HepG2 (cell line): ENCODE measurements around the gene LRIG1. TPM values are rescaled to one million over a fixed set of nuclear protein-coding genes. Genes with fewer than 3 reads are reported as not detected.

Source experiments
- ATAC-seq: fragments of 200-7000 bp; cut with Tn5 transposase; 3 replicates; pipeline ENCODE4 v1.9.1; 2020; ENCODE audit warnings: mild to moderate bottlenecking, moderate library complexity
- BruUV-seq: library from RNA; stranded (reverse); fragments of 400-500 nt; replicated peaks from 2 replicates; lab custom pipeline; 2021; lab: Mats Ljungman, UMichigan
- CTCF ChIA-PET: fragments of 300-600 bp; formaldehyde crosslinking; extraction: SDS; loops from one replicate; lab custom pipeline; 2021; ENCODE audit warnings: low total read pairs, inconsistent platforms, low intra/inter-chr PET ratio; lab: Yijun Ruan, JAX
- POLR2A ChIA-PET: fragments of 350-600 bp; sonication (Branson Sonifier 250); formaldehyde crosslinking; loops from one replicate; lab custom pipeline; 2020; ENCODE audit warnings: antibody characterized with exemption, inconsistent platforms; lab: Yijun Ruan, JAX
- DNase-seq: peaks from one replicate; pipeline ENCODE4 v3.0.0-alpha.2; 2015; ENCODE audit warnings: low spot score
- FAIRE-seq: peaks from 3 replicates; lab custom pipeline; 2011; peaks lifted over from hg19 to GRCh38; lab: Jason Lieb, UNC
- H2AFZ ChIP-seq: one replicate; pipeline ENCODE4 v1.6.1; 2011; ENCODE audit warnings: low read length, inconsistent platforms
- H3K27ac ChIP-seq: fragments of 300-600 bp; 3 replicates; pipeline ENCODE4 v1.8.0; 2011; ENCODE audit warnings: mixed run types, mild to moderate bottlenecking, mixed read lengths, low read length, inconsistent platforms; ENCODE audit not compliant: insufficient read depth; ENCODE audit errors: extremely low read length
- H3K27me3 ChIP-seq, 2 experiments: fragments of 200-600 bp in 1 of 2; 2 replicates in 1 of 2; 3 replicates in 1 of 2; pipeline versions ENCODE4 v1.6.0 to v1.8.0; 2011; ENCODE audit warnings: low read length in 2 of 2, mild to moderate bottlenecking in 2 of 2, moderate library complexity in 2 of 2, inconsistent platforms in 1 of 2; ENCODE audit not compliant: insufficient read depth in 2 of 2, control insufficient read depth in 1 of 2
- H3K36me3 ChIP-seq, 2 experiments: fragments of 200-600 bp in 1 of 2; replicated peaks in 1 of 2; 2 replicates in 1 of 2; 3 replicates in 1 of 2; pipeline versions ENCODE4 v1.5.1 to v1.8.0; 2011; ENCODE audit warnings: low read length in 2 of 2, inconsistent platforms in 1 of 2; ENCODE audit not compliant: insufficient read depth in 2 of 2, control insufficient read depth in 1 of 2
- H3K4me1 ChIP-seq: 2 replicates; pipeline ENCODE4 v1.5.1; 2012; ENCODE audit warnings: low read length, inconsistent platforms; ENCODE audit not compliant: insufficient read depth
- H3K4me2 ChIP-seq: 2 replicates; pipeline ENCODE4 v1.6.0; 2011; ENCODE audit warnings: low read depth, low read length, inconsistent platforms
- H3K4me3 ChIP-seq, 3 experiments: fragments of 200-600 bp in 1 of 3; sonication (generic), shearing (Covaris generic) in 1 of 3; replicated peaks in 1 of 3; 2 replicates each; pipeline ENCODE4 v1.5.1; 2011 to 2016; ENCODE audit warnings: low read length in 3 of 3, inconsistent platforms in 2 of 3, low read depth in 2 of 3, mild to moderate bottlenecking in 2 of 3, control low read depth in 1 of 3, mixed read lengths in 1 of 3; ENCODE audit not compliant: insufficient read depth in 1 of 3
- H3K79me2 ChIP-seq: one replicate; pipeline ENCODE4 v1.6.1; 2011; ENCODE audit warnings: low read length, inconsistent platforms; ENCODE audit not compliant: insufficient read depth
- H3K9ac ChIP-seq: 2 replicates; pipeline ENCODE4 v1.6.0; 2011; ENCODE audit warnings: mild to moderate bottlenecking, low read depth, low read length, inconsistent platforms; ENCODE audit not compliant: insufficient read depth
- H3K9me3 ChIP-seq: 2 replicates; pipeline ENCODE4 v1.5.1; 2012; ENCODE audit warnings: mild to moderate bottlenecking, low read length
- H4K20me1 ChIP-seq: 2 replicates; pipeline ENCODE4 v1.6.0; 2011; ENCODE audit warnings: inconsistent platforms, mild to moderate bottlenecking, low read length, moderate library complexity; ENCODE audit not compliant: insufficient read depth
- BORCS8-MEF2B ChIP-seq: sonication (generic); formaldehyde crosslinking; IDR thresholded peaks from 2 replicates; pipeline ENCODE4 v1.8.0; 2022; ENCODE audit warnings: mild to moderate bottlenecking, missing genetic modification reagents
- DBP ChIP-seq: sonication (generic); formaldehyde crosslinking; IDR thresholded peaks from 2 replicates; pipeline ENCODE4 v1.4.0; 2020; ENCODE audit warnings: missing genetic modification reagents; ENCODE audit errors: not compliant biosample characterization
- HNRNPK ChIP-seq: fragments of 200-400 bp; formaldehyde crosslinking; IDR thresholded peaks from 2 replicates; pipeline ENCODE4 v1.6.1; 2018; ENCODE audit warnings: low read length, low read depth, moderate library complexity, mild to moderate bottlenecking; ENCODE audit not compliant: poor library complexity, severe bottlenecking
- RNF2 ChIP-seq: fragments of 450-650 bp; conservative IDR thresholded peaks from 2 replicates; pipeline ENCODE4 v1.6.1; 2016; ENCODE audit warnings: low read depth
- SYNCRIP ChIP-seq: fragments of 200-400 bp; formaldehyde crosslinking; IDR thresholded peaks from 2 replicates; pipeline ENCODE4 v1.6.1; 2018; ENCODE audit warnings: mild to moderate bottlenecking, low read depth, low read length; ENCODE audit not compliant: insufficient read depth
- TEAD3 ChIP-seq: optimal IDR thresholded peaks from 2 replicates; pipeline ENCODE3; 2016; ENCODE audit warnings: borderline replicate concordance
- ZFP90 ChIP-seq: sonication (generic); formaldehyde crosslinking; IDR thresholded peaks from 2 replicates; pipeline ENCODE4 v1.8.0; 2022; ENCODE audit warnings: missing genetic modification reagents, mild to moderate bottlenecking, inconsistent platforms, borderline replicate concordance
- ZNF234 ChIP-seq: sonication (generic); formaldehyde crosslinking; conservative IDR thresholded peaks from 2 replicates; pipeline ENCODE4 v1.5.1; 2020; ENCODE audit warnings: mild to moderate bottlenecking, missing genetic modification reagents
- ZNF558 ChIP-seq: sonication (generic); formaldehyde crosslinking; IDR thresholded peaks from 2 replicates; pipeline ENCODE4 v1.9.0; 2022; ENCODE audit warnings: mild to moderate bottlenecking, missing genetic modification reagents, borderline replicate concordance
- ZNF569 ChIP-seq: sonication (generic); formaldehyde crosslinking; IDR thresholded peaks from 2 replicates; pipeline ENCODE4 v1.5.0; 2020; ENCODE audit warnings: mild to moderate bottlenecking, missing genetic modification reagents, moderate library complexity, borderline replicate concordance
- WGBS: methylation state at CpG from one replicate; pipeline ENCODE4 v1.1.6; 2017; ENCODE audit warnings: low lambda C conversion rate; 5-methylcytosine and 5-hydroxymethylcytosine counted together
- in situ Hi-C: cut with HindIII; loops from 2 replicates; pipeline ENCODE4 v1.10.0; 2017; ENCODE audit warnings: low pct_unique_long_range_greater_than_20kb; ENCODE audit not compliant: extremely low pct_ligation_motif_present
- intact Hi-C: fragments of 100-400 bp; cut with micrococcal nuclease; formaldehyde crosslinking; loops from one replicate; pipeline ENCODE4 v1.10.0; 2022; ENCODE audit not compliant: unreplicated experiment
- polyA plus RNA-seq, 8 experiments: library from polyadenylated mRNA; depleted of rRNA in 3 of 8; stranded (reverse) in 7 of 8; unstranded in 1 of 8; fragments of >200 nt; fragmentation: Illumina TruSeq in 4 of 8; extraction: Trizol in 4 of 8; gene quantifications; 2 replicates each; pipeline versions ENCODE4 v1.2.1 to v1.2.3, GENCODE V29; 2011 to 2016; ENCODE audit warnings: low read depth in 4 of 8, missing spikeins in 1 of 8, mixed read lengths in 1 of 8; ENCODE audit not compliant: insufficient read depth in 1 of 8
- total RNA-seq, 5 experiments: library from RNA; depleted of rRNA; stranded (reverse); fragments of >200 nt; fragmentation: Illumina TruSeq; extraction: Trizol; gene quantifications; 2 replicates each; pipeline ENCODE4 v1.2.3, GENCODE V29; 2016; ENCODE audit warnings: low read depth in 1 of 5
- TF ChIP-seq, protein P1 (sequence below): sonication (generic); formaldehyde crosslinking; IDR thresholded peaks from 2 replicates; pipeline ENCODE4 v1.5.1; 2020; ENCODE audit warnings: mild to moderate bottlenecking, missing genetic modification reagents, moderate library complexity

The LRIG1 gene
- total and polyA plus RNA-seq, 2 of the 13 experiments (the other 11 are each of a cell fraction or from before 2014, with no cell fraction given), result 17.8 to 24.8 TPM

DNA sequence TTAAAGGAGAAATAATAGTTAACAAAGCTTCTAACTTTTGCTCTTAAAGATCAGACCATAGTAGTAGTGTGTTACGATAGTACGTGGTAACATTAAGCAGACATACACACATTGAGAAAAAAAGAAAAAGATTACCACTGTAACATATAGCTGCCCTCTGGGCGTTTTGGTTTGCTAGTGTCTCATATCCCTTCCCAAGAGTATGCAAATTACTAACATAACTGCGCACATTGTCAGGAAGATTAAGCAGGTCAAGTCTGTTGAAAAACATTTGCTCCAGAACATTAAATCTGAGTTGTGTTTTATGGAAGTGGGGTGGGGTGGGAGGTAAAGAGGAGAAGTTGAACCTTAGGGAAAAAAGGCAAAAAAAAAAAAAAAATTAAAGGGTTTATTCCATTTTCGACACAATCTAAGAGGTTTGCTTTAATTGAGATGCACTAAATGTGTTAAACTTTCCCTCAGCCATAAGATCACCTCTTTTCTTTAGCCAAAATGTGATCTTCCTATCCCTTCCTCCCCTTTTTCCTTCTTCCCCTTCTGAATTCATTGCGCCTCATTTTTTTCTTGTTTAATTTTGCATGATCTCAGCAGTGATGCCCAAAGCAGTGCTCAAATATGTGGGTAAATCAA, 1.5 kb upstream of the LRIG1 start:
- no peaks in the 10 kb centered on the region for H4K20me1 ChIP-seq
- H3K4me1 ChIP-seq, result peaks cover 57% of the 10 kb centered on the region
- FAIRE-seq (no peak), ATAC-seq (no peak), DNase-seq (no peak)
- intact Hi-C loops, result loop anchor here (5.0 to 10.0 kb wide), 3 partner anchors 60 to 320 kb away; no protein-coding TSS in a partner anchor
- no TSS peak for BruUV-seq
- H3K79me2 ChIP-seq, result peaks cover 27% of the 10 kb centered on the region
- H3K9me3 ChIP-seq, result no peaks in the 10 kb centered on the region
- TF ChIP-seq HNRNPK (peak; percentile 72), ZFP90 (CRISPR knock-in tag) (no peak)
- H3K9ac ChIP-seq, result no peak overlapping the region
- POLR2A ChIA-PET, result interaction anchor here (0.7 kb wide), 1 partner anchor 22 kb away, joined by 3 read pairs; no protein-coding TSS in a partner anchor
- in situ Hi-C loops, result no loop called here
- H3K4me2 ChIP-seq, result no peak overlapping the region
- H3K36me3 ChIP-seq, result no peaks in the 10 kb centered on the region
- WGBS, result 75% methylated on average over 6 of the region's 6 CpGs
- H3K27me3 ChIP-seq, result peaks cover 0 to 14% of the 10 kb centered on the region in 2 experiments; a peak in 3 of 5 replicates
- H3K4me3 ChIP-seq, result no peak overlapping the region
- CTCF ChIA-PET, result no interaction called here
- no peak overlapping the region for H2AFZ ChIP-seq
- H3K27ac ChIP-seq, result no peak overlapping the region

- Histone ChIP-seq H3K27ac (no peak overlapping the region), H3K36me3 (no peaks in the 10 kb centered on the region), H3K4me2 (peak overlapping the region; percentile 86), H3K27me3 (peaks cover 0 to 14% of the 10 kb centered on the region in 2 experiments; a peak in 3 of 5 replicates), H3K9me3 (no peaks in the 10 kb centered on the region), H4K20me1 (no peaks in the 10 kb centered on the region), H2AFZ (peak overlapping the region; percentile 48), H3K4me3 (peak overlapping the region; percentile 37 to 69 (median 46)), H3K4me1 (peaks cover 64% of the 10 kb centered on the region), H3K79me2 (peaks cover 34% of the 10 kb centered on the region), H3K9ac (peak overlapping the region; percentile 2; the same call in 1 of the 2 replicates)
- ChIA-PET POLR2A (no interaction called here), CTCF (no interaction called here)
- intact Hi-C loops, result loop anchor here (2.0 to 10.0 kb wide), 4 partner anchors 39 to 321 kb away; no protein-coding TSS in a partner anchor
- BruUV-seq, result no TSS peak
- ATAC-seq, result no peak
- in situ Hi-C loops, result no loop called here
- DNase-seq, result no peak
- WGBS, result 48% methylated on average over 20 of the region's 20 CpGs
- no peak for FAIRE-seq
- TF ChIP-seq, protein P1, sequence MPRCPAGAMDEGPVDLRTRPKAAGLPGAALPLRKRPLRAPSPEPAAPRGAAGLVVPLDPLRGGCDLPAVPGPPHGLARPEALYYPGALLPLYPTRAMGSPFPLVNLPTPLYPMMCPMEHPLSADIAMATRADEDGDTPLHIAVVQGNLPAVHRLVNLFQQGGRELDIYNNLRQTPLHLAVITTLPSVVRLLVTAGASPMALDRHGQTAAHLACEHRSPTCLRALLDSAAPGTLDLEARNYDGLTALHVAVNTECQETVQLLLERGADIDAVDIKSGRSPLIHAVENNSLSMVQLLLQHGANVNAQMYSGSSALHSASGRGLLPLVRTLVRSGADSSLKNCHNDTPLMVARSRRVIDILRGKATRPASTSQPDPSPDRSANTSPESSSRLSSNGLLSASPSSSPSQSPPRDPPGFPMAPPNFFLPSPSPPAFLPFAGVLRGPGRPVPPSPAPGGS (CRISPR knock-in tag), result no peak
- TF ChIP-seq ZNF558 (no peak), RNF2 (no peak), HNRNPK (no peak), BORCS8-MEF2B (CRISPR knock-in tag) (no peak), ZNF569 (no peak), DBP (CRISPR knock-in tag) (no peak), SYNCRIP (no peak), ZNF234 (no peak), TEAD3 (peak; percentile 2)
These were observed 842 bp upstream of the LRIG1 start for GRCh38 chr3:66501483-66502244.
